Fibroblast of pulmonary artery (primary cell): ENCODE measurements around the gene PFKFB4.

Experiments
- DNase-seq: peaks from one replicate; pipeline ENCODE4 v3.0.0-alpha.2; 2010; ENCODE audit warnings: low read depth
- H3K4me3 ChIP-seq: replicated peaks from 2 replicates; pipeline ENCODE4 v1.5.1; 2011; ENCODE audit warnings: low read depth, mild to moderate bottlenecking, control low read depth, low read length, moderate library complexity
- TF ChIP-seq, protein P1 (sequence below): IDR thresholded peaks from 2 replicates; pipeline ENCODE4 v1.5.1; 2011; ENCODE audit warnings: mild to moderate bottlenecking, control low read depth, low read length, inconsistent platforms; ENCODE audit errors: missing control alignments

The PFKFB4 gene

DNA sequence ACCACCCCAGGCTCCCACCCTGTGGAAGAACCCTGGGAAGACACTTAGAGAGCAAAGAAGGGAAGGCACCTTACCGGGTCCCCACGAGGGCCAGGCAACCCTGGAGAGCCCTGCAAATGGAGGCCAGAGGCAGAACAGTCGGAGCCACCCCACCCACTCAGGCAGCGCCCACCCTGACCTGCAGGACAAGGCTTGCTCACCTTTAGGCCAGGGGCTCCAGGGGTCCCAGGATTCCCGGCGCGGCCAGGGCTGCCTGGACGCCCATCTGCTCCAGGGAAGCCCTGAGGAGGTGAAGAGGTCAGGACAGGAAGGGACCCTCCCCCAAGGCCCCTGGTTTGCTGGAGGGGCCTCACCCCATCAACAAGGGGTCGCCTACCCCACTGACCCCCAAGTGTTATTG lies 28.2 kb upstream of the PFKFB4 start:
- TF ChIP-seq, protein P1, sequence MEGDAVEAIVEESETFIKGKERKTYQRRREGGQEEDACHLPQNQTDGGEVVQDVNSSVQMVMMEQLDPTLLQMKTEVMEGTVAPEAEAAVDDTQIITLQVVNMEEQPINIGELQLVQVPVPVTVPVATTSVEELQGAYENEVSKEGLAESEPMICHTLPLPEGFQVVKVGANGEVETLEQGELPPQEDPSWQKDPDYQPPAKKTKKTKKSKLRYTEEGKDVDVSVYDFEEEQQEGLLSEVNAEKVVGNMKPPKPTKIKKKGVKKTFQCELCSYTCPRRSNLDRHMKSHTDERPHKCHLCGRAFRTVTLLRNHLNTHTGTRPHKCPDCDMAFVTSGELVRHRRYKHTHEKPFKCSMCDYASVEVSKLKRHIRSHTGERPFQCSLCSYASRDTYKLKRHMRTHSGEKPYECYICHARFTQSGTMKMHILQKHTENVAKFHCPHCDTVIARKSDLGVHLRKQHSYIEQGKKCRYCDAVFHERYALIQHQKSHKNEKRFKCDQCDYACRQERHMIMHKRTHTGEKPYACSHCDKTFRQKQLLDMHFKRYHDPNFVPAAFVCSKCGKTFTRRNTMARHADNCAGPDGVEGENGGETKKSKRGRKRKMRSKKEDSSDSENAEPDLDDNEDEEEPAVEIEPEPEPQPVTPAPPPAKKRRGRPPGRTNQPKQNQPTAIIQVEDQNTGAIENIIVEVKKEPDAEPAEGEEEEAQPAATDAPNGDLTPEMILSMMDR = no peak
- DNase-seq = no peak
- no peak overlapping the region for H3K4me3 ChIP-seq

DNA sequence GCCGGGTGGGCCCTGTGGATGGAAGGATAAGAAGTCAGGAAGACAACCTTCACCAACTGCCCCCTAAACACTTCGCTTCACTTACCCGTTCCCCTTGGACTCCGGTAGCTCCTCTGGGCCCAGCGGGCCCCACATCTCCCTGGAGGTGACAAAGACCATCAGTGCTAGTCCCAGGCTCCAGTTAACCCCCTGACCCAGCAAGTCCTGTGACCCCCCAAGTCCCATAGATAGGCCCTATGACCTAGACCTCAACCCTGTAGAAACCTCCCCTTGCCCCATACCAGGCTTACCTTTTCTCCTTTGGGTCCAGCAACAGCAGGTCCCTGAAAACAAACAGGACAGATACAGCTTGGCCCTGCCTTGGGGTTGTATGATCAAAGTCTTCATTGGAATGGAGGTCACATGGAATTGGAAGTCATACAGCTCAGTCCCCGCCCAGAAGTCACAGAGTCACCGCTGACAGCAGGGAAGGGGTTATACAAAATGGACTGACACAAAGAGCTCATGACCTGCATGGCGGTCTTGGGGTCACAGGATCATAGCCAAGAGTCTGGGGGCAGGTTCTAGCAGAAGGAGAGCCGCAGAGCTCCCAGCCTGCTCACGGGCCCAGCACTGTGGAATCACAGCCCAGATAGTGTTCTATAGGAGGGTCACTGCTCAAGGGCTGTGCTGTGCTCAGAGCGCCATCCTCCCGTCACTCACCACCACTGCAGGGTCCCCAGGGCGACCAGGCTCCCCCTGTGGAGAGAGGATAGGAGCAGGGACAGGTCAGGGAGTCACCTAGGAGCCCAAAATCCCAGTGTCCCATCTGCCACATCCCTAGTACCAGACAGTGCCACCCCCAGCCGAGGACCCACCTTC lies 25.2 kb upstream of the PFKFB4 start:
- no peak overlapping the region for H3K4me3 ChIP-seq
- TF ChIP-seq, protein P1 = no peak
- no peak for DNase-seq

DNA sequence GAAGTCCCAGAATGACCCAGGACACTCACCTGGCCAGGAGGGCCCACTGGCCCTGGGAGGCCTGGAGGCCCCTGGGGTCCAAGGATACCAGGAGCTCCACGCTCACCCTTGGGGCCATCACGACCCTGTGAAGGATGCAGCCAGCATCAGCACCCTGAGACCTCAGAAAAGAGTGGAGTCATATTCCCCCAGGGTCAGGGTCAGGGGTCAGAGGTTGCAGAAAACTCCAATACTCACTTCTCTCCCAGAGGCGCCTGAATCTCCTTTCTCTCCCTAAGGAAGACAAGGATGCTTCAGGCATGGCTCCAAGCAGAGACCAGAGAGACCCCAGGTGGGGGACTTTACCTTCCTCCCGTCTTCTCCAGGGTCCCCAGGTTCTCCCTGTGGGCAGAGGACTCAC lies 20.0 kb upstream of the PFKFB4 start:
- H3K4me3 ChIP-seq = no peak overlapping the region
- no peak for DNase-seq
- TF ChIP-seq, protein P1 = no peak

DNA sequence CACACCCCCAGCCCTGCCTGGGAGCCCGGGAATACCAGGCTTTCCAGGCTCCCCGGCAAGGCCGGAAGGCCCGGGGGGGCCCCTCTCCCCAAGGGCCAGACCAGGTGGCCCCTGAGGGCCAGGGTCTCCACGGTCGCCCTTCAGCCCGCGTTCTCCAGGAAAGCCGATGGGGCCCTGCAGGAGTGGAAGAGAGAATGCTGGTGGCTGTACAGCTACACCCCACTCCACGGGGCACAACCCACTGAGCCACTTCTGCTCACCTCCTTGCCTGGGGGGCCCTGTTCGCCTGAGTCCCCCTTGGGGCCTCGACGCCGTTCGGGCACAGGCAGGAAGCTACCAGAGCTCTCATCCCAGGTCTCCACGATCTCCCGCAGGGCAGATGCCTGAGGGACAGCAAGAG lies 18.8 kb upstream of the PFKFB4 start:
- no peak for DNase-seq
- TF ChIP-seq, protein P1 = no peak
- H3K4me3 ChIP-seq = no peak overlapping the region

DNA sequence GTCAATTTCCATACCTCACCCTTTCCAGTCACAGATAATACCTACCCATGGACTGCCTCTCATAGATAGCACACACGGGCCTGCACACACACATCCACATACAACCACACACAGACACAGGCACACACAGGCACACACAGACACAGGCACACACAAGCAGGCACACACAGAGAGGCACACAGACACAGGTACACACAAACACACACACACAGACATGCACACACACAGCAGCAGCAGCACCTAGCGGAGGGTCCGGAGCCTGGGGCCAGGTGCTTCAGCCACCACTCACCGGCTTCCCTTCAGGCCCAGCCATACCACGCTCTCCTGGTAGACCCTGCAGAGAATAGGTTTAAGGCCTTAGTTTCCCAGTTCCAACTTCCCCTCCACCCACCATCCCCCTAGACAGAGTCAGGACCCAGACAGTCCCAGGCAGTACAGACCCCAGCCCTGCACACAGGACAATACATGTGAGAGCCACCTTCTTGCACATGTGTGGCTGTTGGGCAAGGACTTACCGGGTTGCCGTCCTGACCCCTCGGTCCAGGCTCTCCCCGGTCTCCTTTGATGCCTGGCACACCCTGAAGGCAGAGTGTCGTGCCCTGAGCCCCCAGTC lies 17.5 kb upstream of the PFKFB4 start:
- no peak overlapping the region for H3K4me3 ChIP-seq
- DNase-seq = no peak
- TF ChIP-seq, protein P1 = no peak

DNA sequence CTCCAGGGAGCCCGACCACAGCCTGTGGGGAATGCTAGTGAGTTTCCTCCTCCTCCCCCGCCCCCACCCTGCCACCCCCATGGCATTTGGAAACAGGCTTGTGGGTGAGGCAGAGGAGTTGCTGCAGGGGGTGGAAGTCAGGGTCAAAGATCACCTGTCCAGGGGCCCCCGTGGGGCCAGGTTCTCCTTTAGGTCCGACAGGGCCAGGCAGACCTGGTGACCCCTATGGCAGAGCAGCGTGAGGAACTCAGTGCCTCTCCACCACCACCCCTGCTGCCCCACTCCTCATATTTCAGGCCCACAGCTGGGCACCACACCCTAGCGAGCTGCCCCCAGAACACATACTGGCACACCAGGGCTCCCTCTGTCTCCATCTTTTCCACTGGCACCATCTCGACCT lies 15.9 kb upstream of the PFKFB4 start:
- no peak overlapping the region for H3K4me3 ChIP-seq
- DNase-seq = no peak
- TF ChIP-seq, protein P1 = no peak

DNA sequence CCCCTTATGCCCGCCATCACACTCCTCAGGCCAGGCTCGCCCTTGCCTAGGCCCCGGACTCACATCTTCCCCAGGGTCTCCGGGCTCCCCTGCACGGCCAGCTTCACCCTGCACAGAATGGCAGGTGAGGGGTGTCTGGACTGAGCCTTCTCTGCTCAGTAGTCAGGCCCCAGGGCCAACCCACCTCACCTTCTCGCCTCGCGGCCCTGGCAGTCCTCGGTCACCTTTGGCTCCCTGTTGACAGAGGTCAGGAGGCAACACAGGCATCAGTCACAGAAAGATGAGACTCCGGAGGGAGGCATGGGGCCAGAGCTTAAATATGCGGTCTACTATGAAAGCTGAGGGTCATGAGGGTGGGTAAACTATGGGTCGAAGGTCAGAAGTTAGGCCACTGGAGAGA lies 15.3 kb upstream of the PFKFB4 start:
- no peak for DNase-seq
- TF ChIP-seq, protein P1 = no peak
- H3K4me3 ChIP-seq = no peak overlapping the region
